Duodenal mucosa (tissue), 2 donors: ENCODE measurements around the gene MICAL3.

ENCODE experiments used
- H3K27ac ChIP-seq: one replicate; pipeline ENCODE4 v1.7.0; 2013; ENCODE audit warnings: low read depth, low read length
- H3K27me3 ChIP-seq, 2 donors: one replicate each; pipeline ENCODE4 v1.7.0; 2013; ENCODE audit warnings: low read length in 2 of 2, control low read depth in 1 of 2; ENCODE audit not compliant: insufficient read depth in 2 of 2, control insufficient read depth in 1 of 2
- H3K36me3 ChIP-seq, 2 donors: one replicate each; pipeline ENCODE4 v1.7.0; 2013; ENCODE audit warnings: low read length in 2 of 2, control low read depth in 1 of 2; ENCODE audit not compliant: insufficient read depth in 2 of 2, control insufficient read depth in 1 of 2
- H3K4me1 ChIP-seq, 2 donors: one replicate each; pipeline ENCODE4 v1.7.0; 2013; ENCODE audit warnings: low read length in 2 of 2, control low read depth in 1 of 2; ENCODE audit not compliant: insufficient read depth in 2 of 2, control insufficient read depth in 1 of 2
- H3K4me3 ChIP-seq, 2 donors: one replicate each; pipeline ENCODE4 v1.7.0; 2013; ENCODE audit warnings: low read length in 2 of 2, low read depth in 1 of 2
- H3K9ac ChIP-seq, 2 donors: one replicate each; pipeline ENCODE4 v1.7.0; 2013; ENCODE audit warnings: low read length in 2 of 2, low read depth in 1 of 2
- H3K9me3 ChIP-seq, 2 donors: one replicate each; pipeline ENCODE4 v1.7.0; 2013; ENCODE audit warnings: low read length in 2 of 2, control low read depth in 1 of 2; ENCODE audit not compliant: control insufficient read depth in 1 of 2

MICAL3 gene

DNA sequence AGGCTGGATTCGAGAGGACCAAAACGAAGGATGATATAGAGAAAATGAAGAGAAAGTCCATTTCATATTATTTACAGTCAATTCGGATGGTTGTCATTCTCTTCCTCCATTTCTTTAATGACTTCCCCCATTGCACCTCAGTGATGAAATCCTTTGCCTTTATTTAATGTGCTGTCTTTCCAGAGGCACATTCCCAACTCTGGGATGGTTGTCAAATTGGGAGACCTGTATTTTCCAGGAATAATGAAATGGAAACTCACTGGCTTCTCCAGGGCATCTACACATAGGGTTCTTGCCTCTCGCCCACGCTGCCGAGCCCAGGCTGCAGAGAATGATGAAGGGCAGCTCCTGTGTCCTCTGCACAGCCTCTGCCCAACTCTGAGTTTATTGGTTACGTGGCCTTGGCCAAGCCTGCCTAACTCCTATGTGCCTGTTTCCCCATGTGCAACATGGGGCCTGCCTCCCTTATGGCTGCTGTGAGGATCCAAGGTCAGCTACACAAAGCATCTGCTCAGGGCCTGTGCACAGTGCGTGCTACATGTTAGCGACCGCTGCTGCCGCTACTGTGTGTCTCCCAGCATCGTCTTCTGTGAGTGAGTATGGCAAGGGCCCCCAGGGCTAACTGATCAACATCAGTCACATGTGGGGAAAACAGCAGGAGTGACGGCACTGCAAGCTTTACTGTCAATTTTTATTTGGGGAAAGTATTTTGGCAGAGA is 168.6 kb downstream of the MICAL3 start:
- Histone ChIP-seq H3K9ac (no peak overlapping the region), H3K4me3 (no peak overlapping the region), H3K9me3 (no peaks in the 10 kb centered on the region), H3K27me3 (no peaks in the 10 kb centered on the region), H3K36me3 (peaks cover 8 to 20% of the 10 kb centered on the region in 2 donors), H3K4me1 (peaks cover 29 to 34% of the 10 kb centered on the region in 2 donors), H3K27ac (no peak overlapping the region)

GRCh38 chr22:17853073-17853472 is 171.3 kb downstream of the MICAL3 start:
- H3K27ac ChIP-seq = no peak overlapping the region
- no peaks in the 10 kb centered on the region for H3K9me3 ChIP-seq
- peak overlapping the region in 1 of 2 donors; percentile 2 for H3K9ac ChIP-seq
- peaks cover 10 to 15% of the 10 kb centered on the region in 2 donors for H3K4me1 ChIP-seq
- H3K36me3 ChIP-seq = peaks cover 5 to 15% of the 10 kb centered on the region in 2 donors
- H3K27me3 ChIP-seq = no peaks in the 10 kb centered on the region
- no peak overlapping the region for H3K4me3 ChIP-seq

DNA sequence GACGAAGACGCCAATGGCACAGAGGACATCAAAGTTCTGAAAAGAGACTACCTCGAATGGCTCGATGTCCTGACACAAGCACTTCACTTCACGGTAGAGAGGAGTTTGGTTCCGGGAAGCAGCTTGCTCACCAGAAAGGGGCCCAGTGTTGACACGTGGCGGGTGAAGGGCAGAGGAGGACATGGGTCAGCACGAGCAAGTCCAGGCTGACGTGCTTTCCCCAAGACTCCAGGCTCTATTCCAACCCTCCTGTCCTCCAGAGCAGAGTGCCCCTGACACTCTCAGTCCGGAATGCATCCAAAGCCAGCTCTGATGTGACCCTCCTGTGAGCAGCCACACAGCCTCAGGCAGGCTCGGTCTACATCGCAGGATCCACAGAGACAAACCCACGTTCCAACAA is 172.6 kb downstream of the MICAL3 start:
- Histone ChIP-seq H3K9ac (no peak overlapping the region), H3K4me3 (no peak overlapping the region), H3K27ac (no peak overlapping the region), H3K4me1 (peaks cover 5 to 7% of the 10 kb centered on the region in 2 donors), H3K36me3 (peaks cover 5 to 15% of the 10 kb centered on the region in 2 donors), H3K27me3 (no peaks in the 10 kb centered on the region), H3K9me3 (no peaks in the 10 kb centered on the region)

- no peak overlapping the region for H3K27ac ChIP-seq
Observed at GRCh38 chr22:17847360-17848078, 176.8 kb downstream of the MICAL3 start.

DNA sequence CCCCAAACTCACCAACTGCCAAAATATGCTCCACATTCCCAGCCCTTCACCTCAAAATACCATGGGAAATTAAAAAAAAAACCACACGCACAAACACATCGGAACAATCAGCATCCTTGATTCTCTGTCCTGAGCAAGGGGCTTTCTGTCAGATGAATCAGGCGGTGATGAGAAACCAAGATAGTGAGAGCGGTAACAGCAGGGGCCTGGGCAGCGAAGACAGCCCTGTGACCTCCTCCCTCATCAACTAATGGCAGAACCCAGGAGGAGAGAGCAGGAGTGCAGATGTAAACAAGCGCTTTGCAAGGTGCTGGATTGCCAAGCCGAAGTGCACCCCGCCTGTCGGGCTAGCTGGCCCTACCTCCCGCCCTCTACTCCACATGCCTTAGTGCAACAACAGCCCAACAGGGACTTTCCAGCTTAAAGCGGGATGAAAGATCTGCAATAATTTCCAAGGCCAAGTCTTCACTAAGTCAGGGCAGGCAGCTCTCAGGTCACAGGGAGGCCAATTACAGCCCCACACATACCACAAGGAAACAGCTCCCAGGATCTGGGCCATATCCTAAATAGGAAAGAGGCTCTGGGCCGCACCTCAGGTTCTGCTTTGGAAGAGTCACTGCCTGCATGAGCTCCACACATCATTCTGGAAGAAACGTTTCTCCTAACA is 177.9 kb downstream of the MICAL3 start:
- Histone ChIP-seq H3K4me3 (no peak overlapping the region), H3K27me3 (no peaks in the 10 kb centered on the region), H3K36me3 (peaks cover under 1 to 4% of the 10 kb centered on the region in 2 donors), H3K9ac (no peak overlapping the region), H3K9me3 (no peaks in the 10 kb centered on the region), H3K4me1 (peaks cover 12 to 20% of the 10 kb centered on the region in 2 donors), H3K27ac (peak overlapping the region; percentile 35)

More at GRCh38 chr22:17847360-17848078, 176.8 kb downstream of the MICAL3 start:
- peaks cover 0 to 7% of the 10 kb centered on the region in 2 donors for H3K36me3 ChIP-seq
- no peak overlapping the region for H3K4me3 ChIP-seq
- H3K27me3 ChIP-seq = no peaks in the 10 kb centered on the region
- H3K9me3 ChIP-seq = no peaks in the 10 kb centered on the region
- peaks cover 1 to 11% of the 10 kb centered on the region in 2 donors for H3K4me1 ChIP-seq
- H3K9ac ChIP-seq = no peak overlapping the region

GRCh38 chr22:17845790-17846189 is 178.6 kb downstream of the MICAL3 start:
- Histone ChIP-seq H3K9me3 (no peaks in the 10 kb centered on the region), H3K36me3 (peaks cover 6 to 10% of the 10 kb centered on the region in 2 donors), H3K4me1 (peaks cover 12 to 20% of the 10 kb centered on the region in 2 donors), H3K9ac (no peak overlapping the region), H3K27me3 (no peaks in the 10 kb centered on the region), H3K4me3 (no peak overlapping the region), H3K27ac (no peak overlapping the region)

DNA sequence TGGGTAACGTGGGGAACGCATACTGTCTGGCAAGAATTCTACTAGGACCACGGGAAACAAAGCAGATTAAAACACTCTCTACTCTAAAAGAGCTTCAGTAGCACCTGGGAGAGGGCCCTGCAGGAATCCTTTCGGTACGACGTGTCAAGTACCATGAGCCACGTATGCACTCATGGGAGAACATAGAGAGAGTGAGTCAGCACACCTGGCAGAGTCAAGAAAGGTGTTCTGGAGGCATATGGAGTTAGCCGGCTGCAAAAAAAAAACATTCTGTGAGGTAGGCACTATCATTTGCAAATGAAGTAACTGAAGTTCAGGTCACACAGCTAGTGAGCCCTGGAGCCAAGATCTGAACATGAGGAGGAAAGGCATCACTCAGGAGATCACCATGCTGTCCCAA is 179.0 kb downstream of the MICAL3 start:
- Histone ChIP-seq H3K27me3 (no peaks in the 10 kb centered on the region), H3K9me3 (no peaks in the 10 kb centered on the region), H3K9ac (no peak overlapping the region), H3K4me3 (no peak overlapping the region), H3K27ac (no peak overlapping the region), H3K36me3 (peaks cover 6 to 15% of the 10 kb centered on the region in 2 donors), H3K4me1 (peaks cover 12 to 20% of the 10 kb centered on the region in 2 donors)

- Histone ChIP-seq H3K36me3 (peaks cover 6 to 16% of the 10 kb centered on the region in 2 donors), H3K9me3 (no peaks in the 10 kb centered on the region), H3K27ac (no peak overlapping the region), H3K27me3 (no peaks in the 10 kb centered on the region), H3K4me3 (no peak overlapping the region), H3K9ac (no peak overlapping the region), H3K4me1 (peaks cover 12 to 20% of the 10 kb centered on the region in 2 donors)
Observed at GRCh38 chr22:17844150-17844549, 180.2 kb downstream of the MICAL3 start.

- Histone ChIP-seq H3K27ac (peak overlapping the region; percentile 26), H3K4me3 (peak overlapping the region; percentile 49 to 50)
Observed at GRCh38 chr22:17842386-17842785, 182.0 kb downstream of the MICAL3 start.

DNA sequence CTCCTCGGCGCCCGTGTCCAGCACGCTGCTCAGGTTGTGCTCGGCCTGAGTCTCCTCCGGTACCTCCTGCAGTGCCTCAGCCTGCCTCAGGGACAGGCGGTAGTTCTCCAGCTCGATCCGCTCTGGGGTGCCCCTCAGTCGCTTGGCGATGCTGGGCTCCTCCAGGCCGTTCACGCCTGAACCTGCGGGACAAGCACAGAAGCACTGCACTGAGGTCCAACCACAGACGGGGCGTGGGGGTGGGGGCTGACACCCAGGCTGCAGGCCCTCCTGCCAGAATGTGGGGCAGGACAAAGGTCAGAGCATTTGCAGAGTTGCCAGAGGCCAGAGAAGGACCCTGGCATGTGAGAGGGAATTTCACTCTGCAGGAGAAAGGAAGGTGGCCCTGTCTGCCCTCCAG is 182.5 kb downstream of the MICAL3 start:
- Histone ChIP-seq H3K36me3 (peaks cover 11 to 34% of the 10 kb centered on the region in 2 donors), H3K9ac (peak overlapping the region in 1 of 2 donors; percentile 33), H3K9me3 (no peaks in the 10 kb centered on the region), H3K27ac (no peak overlapping the region), H3K4me3 (peak overlapping the region; percentile 49 to 50), H3K4me1 (peaks cover 12 to 14% of the 10 kb centered on the region in 2 donors), H3K27me3 (no peaks in the 10 kb centered on the region)

More at GRCh38 chr22:17842386-17842785, 182.0 kb downstream of the MICAL3 start:
- peaks cover 12 to 19% of the 10 kb centered on the region in 2 donors for H3K4me1 ChIP-seq
- H3K9ac ChIP-seq = peak overlapping the region; percentile 16 to 33
- peaks cover 9 to 29% of the 10 kb centered on the region in 2 donors for H3K36me3 ChIP-seq
- no peaks in the 10 kb centered on the region for H3K9me3 ChIP-seq
- H3K27me3 ChIP-seq = no peaks in the 10 kb centered on the region
